ENCODE results near the gene LDAF1.
A peak's percentile ranks its signal among the peaks of the same experiment; 100 is the strongest.

Gene LDAF1

GRCh38 chr16:21172650-21173049, 14.2 kb downstream of the LDAF1 start:
- H3K4me3 ChIP-seq (ENCODE audit: low read length), result no peak overlapping the region
- DNase-seq (ENCODE audit: low read depth), result no peak

GRCh38 chr16:21175397-21175796, 16.9 kb downstream of the LDAF1 start:
- no peak for TF ChIP-seq CTCF (IDR thresholded peaks at IDR 0.05; ENCODE audit: insufficient read depth, low read depth, low read length, missing control alignments)
- DNase-seq (ENCODE audit: low read depth), result no peak
- no peak overlapping the region for H3K4me3 ChIP-seq (ENCODE audit: low read length)

More at GRCh38 chr16:21172650-21173049, 14.2 kb downstream of the LDAF1 start:
- TF ChIP-seq CTCF (IDR thresholded peaks at IDR 0.05; ENCODE audit: insufficient read depth, low read depth, low read length, missing control alignments), result no peak

- H3K4me3 ChIP-seq (ENCODE audit: low read length), result no peak overlapping the region
These were observed 20.9 kb downstream of the LDAF1 start for GRCh38 chr16:21179126-21179982.

GRCh38 chr16:21179983-21180365, 21.5 kb downstream of the LDAF1 start:
- H3K4me3 ChIP-seq (ENCODE audit: low read length), result no peak overlapping the region
- no peak for DNase-seq (ENCODE audit: low read depth)
- no peak for TF ChIP-seq CTCF (IDR thresholded peaks at IDR 0.05; ENCODE audit: insufficient read depth, low read depth, low read length, missing control alignments)

More at GRCh38 chr16:21179126-21179982, 20.9 kb downstream of the LDAF1 start:
- no peak for DNase-seq (ENCODE audit: low read depth)
- no peak for TF ChIP-seq CTCF (IDR thresholded peaks at IDR 0.05; ENCODE audit: insufficient read depth, low read depth, low read length, missing control alignments)

GRCh38 chr16:21183995-21184394, 25.5 kb downstream of the LDAF1 start:
- no peak for TF ChIP-seq CTCF (IDR thresholded peaks at IDR 0.05; ENCODE audit: insufficient read depth, low read depth, low read length, missing control alignments)
- no peak overlapping the region for H3K4me3 ChIP-seq (ENCODE audit: low read length)
- DNase-seq (ENCODE audit: low read depth), result no peak

- H3K4me3 ChIP-seq (ENCODE audit: low read length), result no peak overlapping the region
- no peak for TF ChIP-seq CTCF (IDR thresholded peaks at IDR 0.05; ENCODE audit: insufficient read depth, low read depth, low read length, missing control alignments)
- peak; percentile 59 for DNase-seq (ENCODE audit: low read depth)
These were observed 26.4 kb downstream of the LDAF1 start for GRCh38 chr16:21184834-21185233.
